Caki2 (cell line): ENCODE measurements around the gene GSK3B. TPM values are rescaled to one million over a fixed set of nuclear protein-coding genes. Genes with fewer than 3 reads are reported as not detected.
"Not testable (repeated sequence)": the region's sequence is repeated elsewhere in the genome, so short reads cannot be mapped to it uniquely, and the experiment has no call there.

ENCODE experiments used
- DNase-seq: peaks from one replicate; pipeline ENCODE4 v3.0.0-alpha.2; 2015; ENCODE audit warnings: low read depth
- in situ Hi-C: cut with HindIII; loops from 2 replicates; pipeline ENCODE4 v1.10.0; 2016; ENCODE audit warnings: low sequenced_read_pairs, low pct_unique_long_range_greater_than_20kb, mixed read lengths
- total RNA-seq: library from RNA; depleted of rRNA; stranded (reverse); fragments of >200 nt; shearing (Covaris generic); gene quantifications from 2 replicates; pipeline ENCODE4 v1.2.3, GENCODE V29; 2014; ENCODE audit warnings: low replicate concordance

The GSK3B gene
- total RNA-seq, 1 experiment from 2014 or later = 31.7 TPM

- in situ Hi-C loops = no loop called here
- DNase-seq = no peak
Observed at GRCh38 chr3:120067083-120067482, 27.2 kb downstream of the GSK3B start.

DNA sequence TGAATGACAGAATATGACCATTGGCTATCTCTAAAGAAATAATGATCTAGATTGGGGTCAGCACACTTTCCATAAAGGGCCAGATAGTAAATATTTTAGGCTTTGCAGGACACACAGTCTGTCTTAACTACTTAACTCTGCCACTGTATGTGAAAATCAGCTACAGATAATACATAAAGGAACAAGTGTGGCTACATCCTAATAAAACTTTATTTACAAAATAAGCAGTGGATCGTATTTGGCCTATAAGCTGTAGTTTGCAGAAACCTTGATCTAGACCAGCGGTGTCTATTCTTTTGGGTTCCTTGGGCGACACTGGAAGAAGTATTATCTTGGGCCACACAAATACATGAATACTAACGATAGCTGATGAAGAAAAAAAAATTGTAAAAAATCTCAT lies 27.6 kb downstream of the GSK3B start:
- DNase-seq = no peak
- in situ Hi-C loops = no loop called here

DNA sequence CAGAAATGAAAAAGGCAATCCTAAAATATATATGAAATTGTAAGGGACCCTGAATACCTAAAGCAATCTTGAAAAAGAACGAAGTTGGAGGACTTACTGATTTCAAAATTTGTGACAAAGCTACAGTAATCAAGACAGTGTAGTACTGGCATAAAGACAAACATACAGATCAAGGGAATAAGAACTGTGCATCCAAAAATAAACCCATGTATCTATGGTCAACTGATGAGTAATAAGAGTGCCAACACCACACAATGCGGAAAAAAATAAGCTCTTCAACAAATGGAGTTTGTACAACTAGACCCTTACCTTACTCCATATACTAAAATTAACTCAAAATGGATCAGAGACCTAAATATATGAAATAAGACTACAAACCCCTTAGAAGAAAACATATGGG lies 29.6 kb downstream of the GSK3B start:
- no peak for DNase-seq
- in situ Hi-C loops = no loop called here

- no peak for DNase-seq
- in situ Hi-C loops = no loop called here
Observed at GRCh38 chr3:120062474-120062873, 31.8 kb downstream of the GSK3B start.

GRCh38 chr3:120059081-120059864 lies 35.0 kb downstream of the GSK3B start:
- DNase-seq = no peak
- in situ Hi-C loops = no loop called here

DNA sequence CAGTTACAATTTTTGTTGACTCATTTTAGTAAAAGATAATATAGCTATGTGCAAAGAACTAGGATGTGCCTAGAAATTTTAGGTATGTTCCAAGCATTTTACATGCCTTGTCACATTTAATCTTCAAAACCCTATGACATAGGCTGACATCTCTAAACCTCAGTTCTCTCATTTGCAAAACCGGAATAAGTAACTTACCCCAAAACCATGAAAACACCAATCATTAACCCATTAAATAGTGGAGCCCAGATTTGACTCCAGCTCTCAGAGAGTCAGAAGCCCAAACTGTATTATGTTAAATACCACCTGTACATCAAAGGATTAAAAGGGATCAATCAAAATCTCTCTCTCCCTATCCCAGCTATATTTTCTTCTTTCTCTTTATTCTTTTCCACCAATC lies 36.6 kb downstream of the GSK3B start:
- in situ Hi-C loops = no loop called here
- no peak for DNase-seq

DNA sequence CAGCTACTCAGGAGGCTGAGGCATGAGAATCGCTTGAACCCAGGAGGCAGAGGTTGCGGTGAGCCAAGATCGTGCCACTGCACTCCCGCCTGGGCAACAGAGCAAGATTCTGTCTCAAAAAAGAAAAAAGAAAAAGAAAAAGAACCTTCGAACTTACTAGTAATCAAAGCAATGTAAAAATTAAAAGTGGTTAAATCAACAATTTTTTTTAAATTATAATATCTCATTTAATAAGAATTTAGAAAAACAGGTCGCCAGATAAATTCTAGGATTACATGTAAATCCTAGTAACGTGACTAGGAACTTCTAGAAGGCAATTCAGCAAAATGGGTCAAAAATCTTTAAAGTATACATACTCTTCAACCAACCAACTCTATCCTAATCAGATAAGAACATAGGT lies 37.2 kb downstream of the GSK3B start:
- in situ Hi-C loops = no loop called here
- DNase-seq = no peak

GRCh38 chr3:120053647-120054046 lies 40.6 kb downstream of the GSK3B start:
- in situ Hi-C loops, DNase-seq: not testable (repeated sequence)

DNA sequence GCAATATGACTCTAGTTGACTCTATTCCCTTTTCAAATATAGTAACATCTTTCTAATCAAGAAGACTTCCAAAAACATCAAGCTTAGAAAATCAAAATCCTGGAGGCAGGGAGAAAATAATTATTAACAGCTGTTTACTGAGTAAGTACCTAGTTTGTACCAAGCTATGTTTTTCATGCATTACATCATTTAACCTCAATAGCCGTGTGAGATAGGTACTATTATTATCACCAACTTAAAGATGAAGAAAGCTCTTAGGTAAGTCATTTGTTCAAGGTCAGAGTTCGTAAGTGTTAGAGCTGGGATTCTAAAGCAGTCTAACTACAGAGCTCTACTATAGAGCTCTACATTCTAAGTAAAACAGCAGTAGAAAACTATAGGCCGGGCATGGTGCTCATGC lies 41.6 kb downstream of the GSK3B start:
- DNase-seq = no peak
- in situ Hi-C loops = no loop called here

DNA sequence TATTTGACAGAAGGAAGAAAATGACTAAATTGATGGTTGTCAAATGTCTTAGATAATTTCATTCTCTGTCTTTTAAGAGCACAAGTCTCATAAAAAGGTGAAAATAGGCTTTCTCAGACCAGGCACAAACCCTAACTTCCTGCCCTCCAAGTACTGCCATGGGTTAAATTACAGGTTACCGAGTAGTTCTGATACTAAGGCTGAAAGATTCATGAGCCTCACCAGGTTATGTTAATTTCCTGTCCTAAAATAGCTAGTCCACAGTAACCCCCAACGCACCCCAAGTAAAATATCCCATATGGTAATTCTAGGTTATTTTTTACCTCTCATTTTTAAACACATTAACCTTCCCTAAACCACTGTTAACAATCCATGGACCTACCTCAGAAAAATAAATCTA lies 42.0 kb downstream of the GSK3B start:
- in situ Hi-C loops = no loop called here
- DNase-seq = no peak

DNA sequence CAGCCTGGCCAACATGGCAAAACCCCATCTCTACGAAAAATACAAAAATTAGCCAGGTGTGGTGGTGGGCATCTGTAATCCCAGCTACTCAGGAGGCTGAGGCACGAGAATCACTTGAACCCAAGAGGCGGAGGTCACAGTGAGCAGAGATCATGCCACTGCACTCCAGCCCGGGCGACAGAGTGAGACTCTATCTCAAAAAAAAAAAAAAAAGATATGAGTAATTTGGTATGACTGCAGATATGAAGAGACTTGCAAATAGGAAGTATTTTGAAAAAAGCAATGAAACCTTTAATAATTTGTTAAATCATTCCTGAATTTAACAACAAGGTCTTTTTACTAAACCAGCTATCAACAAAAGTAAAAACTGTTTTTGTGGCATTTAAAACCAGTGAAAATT lies 42.7 kb downstream of the GSK3B start:
- in situ Hi-C loops, DNase-seq: not testable (repeated sequence)

GRCh38 chr3:120049881-120050539 lies 44.2 kb downstream of the GSK3B start:
- in situ Hi-C loops = no loop called here
- DNase-seq = no peak

GRCh38 chr3:120049072-120049471 lies 45.2 kb downstream of the GSK3B start:
- DNase-seq = no peak
- in situ Hi-C loops = no loop called here

GRCh38 chr3:120048355-120049041 lies 45.7 kb downstream of the GSK3B start:
- DNase-seq = no peak
- in situ Hi-C loops = no loop called here

DNA sequence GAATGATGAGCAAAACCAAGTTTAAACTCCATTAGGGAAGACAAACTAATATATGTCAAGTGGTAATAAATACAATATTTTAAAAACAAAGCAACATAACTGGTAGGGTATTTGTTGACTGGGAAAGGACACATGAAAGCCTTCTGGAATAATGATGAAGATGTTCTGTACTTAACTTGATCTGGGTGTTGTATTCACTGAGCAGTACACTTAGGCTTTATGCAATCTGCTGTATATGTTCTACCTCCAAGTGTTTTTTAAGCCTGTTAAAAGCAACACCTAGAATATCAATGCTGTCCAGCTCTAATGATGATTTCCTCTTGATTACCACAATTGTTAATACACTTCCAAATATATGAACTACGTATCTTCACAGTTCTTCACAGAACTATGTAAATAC lies 46.6 kb downstream of the GSK3B start:
- in situ Hi-C loops = no loop called here
- DNase-seq = no peak

DNA sequence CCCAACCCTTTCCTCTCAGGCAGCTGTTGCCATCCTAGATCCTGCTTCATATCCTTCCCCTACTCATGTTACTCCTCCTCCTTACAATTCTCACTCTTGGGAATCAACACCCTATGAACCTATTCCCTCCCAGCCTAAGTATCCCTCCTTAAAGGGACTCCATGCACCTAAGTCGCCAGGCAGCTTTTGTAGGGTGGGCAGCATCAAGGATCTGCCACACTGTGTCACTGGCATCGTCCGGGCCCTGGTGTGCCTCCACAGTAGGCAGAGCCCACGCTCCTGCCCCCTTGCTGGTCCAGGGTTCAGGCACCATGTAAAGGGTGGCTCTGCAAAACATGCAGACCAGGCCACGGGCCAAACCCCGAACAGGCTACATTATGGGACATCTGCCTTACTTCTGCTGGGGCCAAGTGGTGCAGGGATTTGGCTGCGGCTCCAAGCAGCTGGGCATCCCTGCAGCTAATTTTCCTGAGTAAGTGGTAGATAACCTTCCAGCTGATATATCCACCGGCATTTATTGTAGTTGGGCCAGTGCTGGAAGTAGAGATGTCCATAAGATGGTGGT lies 53.4 kb downstream of the GSK3B start:
- in situ Hi-C loops = no loop called here

GRCh38 chr3:120039642-120040610 lies 54.3 kb downstream of the GSK3B start:
- in situ Hi-C loops = no loop called here
- DNase-seq = no peak

More for the DNA sequence above, 53.4 kb downstream of the GSK3B start:
- DNase-seq = no peak

- DNase-seq = no peak
Observed at GRCh38 chr3:120033596-120033995, 60.7 kb downstream of the GSK3B start.

More at GRCh38 chr3:120033596-120033995, 60.7 kb downstream of the GSK3B start:
- in situ Hi-C loops = no loop called here
